ENCODE results near the gene PIH1D1. TPM values are rescaled to one million over a fixed set of nuclear protein-coding genes. Genes with fewer than 3 reads are reported as not detected.

Gene PIH1D1
- total and polyA plus RNA-seq, 2 of the 8 experiments (the other 6 are each of a cell fraction or from before 2014, with no cell fraction given) = 146 to 195 TPM

DNA sequence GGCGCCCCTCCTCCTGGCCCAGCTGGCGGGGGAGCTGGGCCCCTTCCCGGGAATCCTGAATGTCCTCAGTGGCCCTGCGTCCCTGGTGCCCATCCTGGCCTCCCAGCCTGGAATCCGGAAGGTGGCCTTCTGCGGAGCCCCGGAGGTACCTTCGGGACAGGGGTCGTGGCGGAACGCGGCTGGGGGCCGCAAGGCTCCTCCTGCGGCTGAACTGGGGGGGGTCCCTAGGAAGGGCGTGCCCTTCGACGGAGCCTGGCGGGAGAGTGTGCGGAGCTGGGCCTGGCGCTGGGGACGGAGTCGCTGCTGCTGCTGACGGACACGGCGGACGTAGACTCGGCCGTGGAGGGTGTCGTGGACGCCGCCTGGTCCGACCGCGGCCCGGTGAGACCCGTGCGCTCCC is 10.0 kb upstream of the PIH1D1 start (continued):
- TF ChIP-seq, protein P1, sequence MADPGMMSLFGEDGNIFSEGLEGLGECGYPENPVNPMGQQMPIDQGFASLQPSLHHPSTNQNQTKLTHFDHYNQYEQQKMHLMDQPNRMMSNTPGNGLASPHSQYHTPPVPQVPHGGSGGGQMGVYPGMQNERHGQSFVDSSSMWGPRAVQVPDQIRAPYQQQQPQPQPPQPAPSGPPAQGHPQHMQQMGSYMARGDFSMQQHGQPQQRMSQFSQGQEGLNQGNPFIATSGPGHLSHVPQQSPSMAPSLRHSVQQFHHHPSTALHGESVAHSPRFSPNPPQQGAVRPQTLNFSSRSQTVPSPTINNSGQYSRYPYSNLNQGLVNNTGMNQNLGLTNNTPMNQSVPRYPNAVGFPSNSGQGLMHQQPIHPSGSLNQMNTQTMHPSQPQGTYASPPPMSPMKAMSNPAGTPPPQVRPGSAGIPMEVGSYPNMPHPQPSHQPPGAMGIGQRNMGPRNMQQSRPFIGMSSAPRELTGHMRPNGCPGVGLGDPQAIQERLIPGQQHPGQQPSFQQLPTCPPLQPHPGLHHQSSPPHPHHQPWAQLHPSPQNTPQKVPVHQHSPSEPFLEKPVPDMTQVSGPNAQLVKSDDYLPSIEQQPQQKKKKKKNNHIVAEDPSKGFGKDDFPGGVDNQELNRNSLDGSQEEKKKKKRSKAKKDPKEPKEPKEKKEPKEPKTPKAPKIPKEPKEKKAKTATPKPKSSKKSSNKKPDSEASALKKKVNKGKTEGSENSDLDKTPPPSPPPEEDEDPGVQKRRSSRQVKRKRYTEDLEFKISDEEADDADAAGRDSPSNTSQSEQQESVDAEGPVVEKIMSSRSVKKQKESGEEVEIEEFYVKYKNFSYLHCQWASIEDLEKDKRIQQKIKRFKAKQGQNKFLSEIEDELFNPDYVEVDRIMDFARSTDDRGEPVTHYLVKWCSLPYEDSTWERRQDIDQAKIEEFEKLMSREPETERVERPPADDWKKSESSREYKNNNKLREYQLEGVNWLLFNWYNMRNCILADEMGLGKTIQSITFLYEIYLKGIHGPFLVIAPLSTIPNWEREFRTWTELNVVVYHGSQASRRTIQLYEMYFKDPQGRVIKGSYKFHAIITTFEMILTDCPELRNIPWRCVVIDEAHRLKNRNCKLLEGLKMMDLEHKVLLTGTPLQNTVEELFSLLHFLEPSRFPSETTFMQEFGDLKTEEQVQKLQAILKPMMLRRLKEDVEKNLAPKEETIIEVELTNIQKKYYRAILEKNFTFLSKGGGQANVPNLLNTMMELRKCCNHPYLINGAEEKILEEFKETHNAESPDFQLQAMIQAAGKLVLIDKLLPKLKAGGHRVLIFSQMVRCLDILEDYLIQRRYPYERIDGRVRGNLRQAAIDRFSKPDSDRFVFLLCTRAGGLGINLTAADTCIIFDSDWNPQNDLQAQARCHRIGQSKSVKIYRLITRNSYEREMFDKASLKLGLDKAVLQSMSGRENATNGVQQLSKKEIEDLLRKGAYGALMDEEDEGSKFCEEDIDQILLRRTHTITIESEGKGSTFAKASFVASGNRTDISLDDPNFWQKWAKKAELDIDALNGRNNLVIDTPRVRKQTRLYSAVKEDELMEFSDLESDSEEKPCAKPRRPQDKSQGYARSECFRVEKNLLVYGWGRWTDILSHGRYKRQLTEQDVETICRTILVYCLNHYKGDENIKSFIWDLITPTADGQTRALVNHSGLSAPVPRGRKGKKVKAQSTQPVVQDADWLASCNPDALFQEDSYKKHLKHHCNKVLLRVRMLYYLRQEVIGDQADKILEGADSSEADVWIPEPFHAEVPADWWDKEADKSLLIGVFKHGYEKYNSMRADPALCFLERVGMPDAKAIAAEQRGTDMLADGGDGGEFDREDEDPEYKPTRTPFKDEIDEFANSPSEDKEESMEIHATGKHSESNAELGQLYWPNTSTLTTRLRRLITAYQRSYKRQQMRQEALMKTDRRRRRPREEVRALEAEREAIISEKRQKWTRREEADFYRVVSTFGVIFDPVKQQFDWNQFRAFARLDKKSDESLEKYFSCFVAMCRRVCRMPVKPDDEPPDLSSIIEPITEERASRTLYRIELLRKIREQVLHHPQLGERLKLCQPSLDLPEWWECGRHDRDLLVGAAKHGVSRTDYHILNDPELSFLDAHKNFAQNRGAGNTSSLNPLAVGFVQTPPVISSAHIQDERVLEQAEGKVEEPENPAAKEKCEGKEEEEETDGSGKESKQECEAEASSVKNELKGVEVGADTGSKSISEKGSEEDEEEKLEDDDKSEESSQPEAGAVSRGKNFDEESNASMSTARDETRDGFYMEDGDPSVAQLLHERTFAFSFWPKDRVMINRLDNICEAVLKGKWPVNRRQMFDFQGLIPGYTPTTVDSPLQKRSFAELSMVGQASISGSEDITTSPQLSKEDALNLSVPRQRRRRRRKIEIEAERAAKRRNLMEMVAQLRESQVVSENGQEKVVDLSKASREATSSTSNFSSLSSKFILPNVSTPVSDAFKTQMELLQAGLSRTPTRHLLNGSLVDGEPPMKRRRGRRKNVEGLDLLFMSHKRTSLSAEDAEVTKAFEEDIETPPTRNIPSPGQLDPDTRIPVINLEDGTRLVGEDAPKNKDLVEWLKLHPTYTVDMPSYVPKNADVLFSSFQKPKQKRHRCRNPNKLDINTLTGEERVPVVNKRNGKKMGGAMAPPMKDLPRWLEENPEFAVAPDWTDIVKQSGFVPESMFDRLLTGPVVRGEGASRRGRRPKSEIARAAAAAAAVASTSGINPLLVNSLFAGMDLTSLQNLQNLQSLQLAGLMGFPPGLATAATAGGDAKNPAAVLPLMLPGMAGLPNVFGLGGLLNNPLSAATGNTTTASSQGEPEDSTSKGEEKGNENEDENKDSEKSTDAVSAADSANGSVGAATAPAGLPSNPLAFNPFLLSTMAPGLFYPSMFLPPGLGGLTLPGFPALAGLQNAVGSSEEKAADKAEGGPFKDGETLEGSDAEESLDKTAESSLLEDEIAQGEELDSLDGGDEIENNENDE (IDR thresholded peaks at IDR 0.05; ENCODE audit: insufficient replicate concordance, low read length) = no peak
- no peak for TF ChIP-seq JUN (IDR thresholded peaks at IDR 0.05; ENCODE audit: low read depth, low read length)
- TF ChIP-seq NANOG (IDR thresholded peaks at IDR 0.05; ENCODE audit: insufficient read depth, low read depth, low read length, poor library complexity, severe bottlenecking) = no peak

All from H1 (cell line).